GM21528 (cell line): ENCODE measurements around the gene ATG16L1.

Source experiments
- ATAC-seq: cut with Tn5 transposase; IDR thresholded peaks from one replicate; pipeline ENCODE4 v1.9.1; 2021; ENCODE audit warnings: mild to moderate bottlenecking, moderate library complexity; ENCODE audit not compliant: unreplicated experiment, low FRiP score

Gene ATG16L1

DNA sequence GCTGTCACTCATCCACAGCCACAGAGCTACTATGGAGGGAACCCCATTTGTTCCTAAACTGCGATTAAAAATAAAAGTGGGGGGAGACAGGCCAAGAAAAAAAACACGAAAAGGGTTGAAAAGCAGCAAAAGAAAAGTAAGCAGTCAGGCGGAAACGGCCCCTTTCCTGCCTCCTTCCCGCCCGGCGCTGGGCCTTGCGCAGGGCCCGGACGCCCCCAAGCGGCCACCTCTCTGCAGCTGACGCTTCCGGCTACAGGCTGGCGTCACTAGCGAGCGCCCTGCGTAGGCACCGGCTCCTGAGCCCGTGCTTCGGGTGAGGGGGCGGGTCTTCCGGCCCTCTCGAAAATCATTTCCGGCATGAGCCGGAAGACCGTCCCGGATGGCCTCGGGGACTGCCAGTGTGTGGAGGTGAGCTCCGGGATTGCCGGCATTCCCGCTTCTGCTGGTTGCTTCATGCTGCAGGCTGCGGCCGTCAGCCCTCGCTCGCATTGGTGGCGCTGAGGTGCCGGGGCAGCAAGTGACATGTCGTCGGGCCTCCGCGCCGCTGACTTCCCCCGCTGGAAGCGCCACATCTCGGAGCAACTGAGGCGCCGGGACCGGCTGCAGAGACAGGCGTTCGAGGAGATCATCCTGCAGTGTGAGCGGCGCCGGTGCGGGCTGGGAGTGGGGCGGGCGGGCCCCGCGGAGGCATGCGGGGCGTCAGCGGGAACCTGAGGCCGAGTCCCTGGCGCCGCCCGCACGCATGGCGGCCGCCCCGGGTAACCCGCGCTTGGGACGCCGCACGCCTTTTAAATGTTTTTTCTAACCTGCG, at the start of gene ATG16L1:
TSS of gene ATG16L1 (plus strand) at position 368 of the 811 bp plus-strand sequence. CDS start at position 523, 155 bp downstream.
- peak; percentile 94 for ATAC-seq

DNA sequence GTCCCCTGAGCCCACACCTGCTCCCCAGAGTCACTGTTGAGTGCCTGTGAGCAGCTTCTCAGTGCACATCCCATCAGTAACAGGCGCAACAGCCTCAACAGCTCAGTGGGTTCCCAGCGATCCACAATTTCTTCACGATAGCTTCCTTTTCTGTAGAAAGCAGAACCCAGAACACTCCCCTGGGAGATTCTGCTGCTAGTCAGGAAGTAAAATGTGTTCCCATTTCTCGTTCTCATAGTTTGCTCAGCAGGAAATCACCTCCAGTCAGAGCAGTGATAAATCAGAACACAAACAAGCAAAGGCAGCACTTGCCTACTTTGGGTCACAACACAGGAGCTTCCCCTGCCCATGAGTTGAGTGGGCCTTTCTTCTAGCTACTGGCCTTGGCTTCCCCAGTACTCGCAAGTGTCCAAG, 48.9 kb upstream of the ATG16L1 start:
- ATAC-seq = no peak

DNA sequence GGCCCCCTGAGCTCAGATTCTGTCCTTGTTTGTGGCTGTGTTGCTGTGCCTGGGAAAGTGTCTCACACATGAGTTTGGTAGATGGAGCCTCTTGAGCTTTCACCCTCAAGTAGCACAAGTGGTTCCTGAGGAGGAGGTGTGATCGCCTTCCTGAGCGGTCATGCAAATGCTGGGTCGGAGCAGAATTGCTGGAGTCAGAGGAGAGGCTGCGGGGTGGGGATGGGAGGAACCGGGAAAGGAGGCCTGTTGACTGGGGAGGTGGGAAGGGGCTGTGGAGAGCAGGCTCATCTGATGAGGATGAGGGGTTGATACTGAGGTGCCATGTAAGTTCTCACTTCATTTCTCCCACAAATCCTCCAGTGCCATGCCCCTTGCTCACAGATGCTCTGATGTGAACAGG, 48.4 kb upstream of the ATG16L1 start:
- no peak for ATAC-seq

DNA sequence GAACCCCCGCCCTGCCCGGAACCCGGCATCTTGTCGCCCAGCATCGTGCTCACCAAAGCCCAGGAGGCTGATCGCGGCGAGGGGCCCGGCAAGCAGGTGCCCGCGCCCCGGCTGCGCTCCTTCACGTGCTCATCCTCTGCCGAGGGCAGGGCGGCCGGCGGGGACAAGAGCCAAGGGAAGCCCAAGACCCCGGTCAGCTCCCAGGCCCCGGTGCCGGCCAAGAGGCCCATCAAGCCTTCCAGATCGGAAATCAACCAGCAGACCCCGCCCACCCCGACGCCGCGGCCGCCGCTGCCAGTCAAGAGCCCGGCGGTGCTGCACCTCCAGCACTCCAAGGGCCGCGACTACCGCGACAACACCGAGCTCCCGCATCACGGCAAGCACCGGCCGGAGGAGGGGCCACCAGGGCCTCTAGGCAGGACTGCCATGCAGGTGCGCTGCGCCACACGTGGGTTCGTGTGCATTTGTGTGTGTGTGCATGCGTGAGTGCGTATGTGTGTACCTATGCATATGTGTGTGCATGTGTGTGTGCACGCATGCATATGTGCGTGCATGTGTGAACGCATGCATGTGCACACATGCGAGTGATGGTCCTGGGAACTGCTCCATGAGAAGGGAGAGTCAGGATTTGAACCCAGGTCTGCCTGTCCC, 47.1 kb upstream of the ATG16L1 start:
- no peak for ATAC-seq

DNA sequence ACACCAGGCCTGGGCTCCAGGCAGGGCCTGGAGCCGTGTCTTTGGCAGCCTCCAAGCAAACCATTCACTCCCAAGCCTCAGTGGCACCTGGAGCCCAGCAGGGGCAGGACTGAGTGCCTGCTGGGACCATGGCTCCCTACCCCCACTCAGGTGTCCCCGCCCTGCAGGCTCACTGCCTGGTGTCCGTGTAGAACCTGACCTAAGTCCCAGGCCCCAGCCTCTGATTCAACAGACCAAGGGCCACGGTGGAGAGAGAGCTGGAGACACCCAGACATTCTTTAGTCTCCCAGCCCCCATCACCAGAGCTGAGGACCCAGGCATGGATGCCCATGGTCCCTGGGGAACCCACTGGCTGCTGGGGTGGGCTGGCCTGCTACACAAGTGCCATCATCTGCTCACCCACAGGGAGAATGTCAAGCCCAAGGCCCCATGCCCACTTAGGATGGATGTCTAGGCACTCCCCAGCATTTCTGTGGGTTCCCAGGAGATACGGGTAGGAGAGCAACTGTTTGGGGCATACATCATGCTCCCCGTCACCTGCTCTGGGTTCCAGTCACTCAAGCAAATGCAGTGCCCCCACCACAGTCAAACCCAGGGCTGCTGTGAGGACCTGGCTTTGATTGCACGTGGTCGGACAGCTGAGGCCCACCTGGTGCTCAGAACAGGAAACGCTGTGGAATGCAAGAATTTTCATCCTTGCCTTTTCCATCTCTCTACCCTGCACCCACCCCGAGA, 42.9 kb upstream of the ATG16L1 start:
- ATAC-seq = no peak

DNA sequence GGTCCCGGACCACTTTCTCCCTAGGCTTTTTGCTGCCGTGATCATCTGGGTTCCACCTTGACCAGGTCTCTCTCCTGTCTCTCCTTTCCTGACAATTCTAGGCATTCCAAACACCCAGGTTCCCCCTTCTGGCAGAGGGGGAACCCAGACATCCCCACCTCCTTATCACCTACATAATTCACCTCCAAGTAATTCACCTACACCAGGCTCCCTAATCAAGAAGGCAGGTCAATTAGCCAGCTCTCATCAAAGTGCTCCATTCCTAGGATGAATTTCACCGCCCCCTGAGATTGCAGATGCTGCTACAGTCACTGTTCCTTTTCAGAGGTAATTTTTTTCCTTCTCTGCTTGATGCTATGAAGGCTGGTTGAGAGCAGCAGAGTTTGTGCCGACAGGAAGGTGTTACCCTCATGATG, 42.3 kb upstream of the ATG16L1 start:
- ATAC-seq = no peak

DNA sequence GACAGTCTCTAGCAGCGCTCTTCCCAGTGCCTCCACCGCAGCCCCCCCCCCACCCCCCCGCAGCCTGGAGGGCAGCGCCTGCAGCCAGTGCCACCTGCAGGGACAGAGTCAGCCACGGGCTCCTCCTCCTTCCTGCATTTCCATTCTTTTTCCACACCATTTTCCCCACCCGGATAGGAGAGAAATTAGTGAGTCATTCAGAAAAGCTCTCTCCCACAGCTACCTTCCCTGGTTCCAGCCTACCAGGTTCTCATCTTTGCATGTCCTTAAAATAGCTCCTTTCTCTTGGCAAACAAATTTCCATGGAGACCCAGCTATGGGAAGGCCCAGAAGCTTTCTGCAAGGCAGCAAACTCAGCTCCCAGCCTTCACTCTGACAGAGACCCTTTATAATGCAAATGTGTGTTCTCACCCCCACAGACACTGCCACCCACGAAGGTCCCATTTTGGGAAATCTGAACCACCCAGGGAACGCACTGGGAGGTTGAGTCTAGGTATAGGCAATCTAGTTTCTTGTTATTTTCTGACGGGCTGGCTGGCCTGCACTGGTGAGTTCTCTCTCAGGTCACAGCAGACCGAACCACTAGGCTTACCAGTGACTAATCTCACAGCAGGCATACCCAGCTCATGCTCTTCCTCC, 41.8 kb upstream of the ATG16L1 start:
- no peak for ATAC-seq

DNA sequence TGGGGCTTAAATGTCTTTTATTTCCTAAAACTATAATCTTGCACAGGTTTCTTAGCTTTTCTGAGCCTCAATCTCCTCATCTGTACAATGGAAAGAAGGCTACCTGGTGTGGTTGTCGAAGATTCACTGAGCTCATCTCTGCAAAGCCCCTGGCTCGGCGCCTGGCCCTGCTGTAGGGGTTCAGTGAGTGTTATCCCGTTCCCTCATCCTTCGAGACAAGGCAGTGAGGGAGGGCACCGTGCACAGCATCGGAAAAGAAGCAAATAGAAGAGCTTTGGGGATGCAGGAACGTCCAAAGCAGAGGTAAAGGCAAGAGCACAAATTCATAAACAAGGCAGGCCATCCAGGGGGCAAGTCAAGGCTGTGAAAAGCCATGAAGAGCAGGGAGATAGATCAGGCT, 41.2 kb upstream of the ATG16L1 start:
- ATAC-seq = no peak

DNA sequence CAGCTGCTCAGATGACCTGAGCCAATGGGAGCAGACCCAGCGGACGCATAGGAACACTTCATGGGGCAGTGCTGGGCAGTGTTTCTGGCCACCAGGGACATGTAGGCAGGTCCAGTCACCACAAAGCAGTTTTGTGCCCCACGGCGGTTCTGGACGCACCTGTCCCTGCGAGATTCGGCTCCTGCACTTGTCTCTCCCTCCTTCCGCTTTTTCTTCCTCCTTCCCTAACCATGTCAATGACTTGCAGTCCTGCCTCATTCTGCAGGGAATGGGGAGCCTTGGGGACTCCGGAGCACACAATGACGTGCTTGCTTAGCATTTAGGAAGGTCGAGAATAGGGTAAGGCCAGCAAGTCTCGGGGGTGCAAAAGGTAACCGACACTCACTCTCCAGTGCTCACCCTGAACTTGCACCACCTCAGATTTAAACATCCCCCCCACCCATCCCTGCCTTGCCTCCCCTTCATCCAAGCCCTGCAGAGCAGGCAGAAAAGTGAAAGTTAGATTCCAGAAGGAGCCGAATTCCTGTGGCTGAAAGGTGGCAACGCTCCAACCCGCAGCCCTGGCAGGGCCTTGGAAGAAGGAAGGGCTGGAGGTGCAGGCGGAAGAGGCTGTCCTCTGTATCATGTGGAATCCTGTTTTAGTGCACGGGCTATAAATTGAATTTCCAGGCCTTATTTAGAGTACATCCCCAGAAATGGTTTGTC, 40.5 kb upstream of the ATG16L1 start:
- ATAC-seq = no peak

DNA sequence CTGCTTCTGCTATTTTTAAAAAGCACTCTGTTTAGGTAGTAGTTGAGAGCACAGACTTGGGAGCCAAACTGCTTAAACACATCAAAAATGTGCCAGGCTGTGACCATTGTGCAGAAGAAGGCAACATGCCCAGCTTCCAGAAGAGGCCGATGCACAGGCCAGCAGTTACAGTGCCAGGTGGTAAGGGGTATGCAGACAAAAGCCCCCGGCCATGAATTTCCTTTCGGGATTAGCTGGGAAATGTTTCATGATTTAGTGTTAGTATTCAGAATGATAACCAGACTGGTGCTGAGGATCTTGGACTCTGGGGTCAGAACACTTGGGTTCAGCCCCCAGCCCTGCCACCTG, 40.0 kb upstream of the ATG16L1 start:
- no peak for ATAC-seq

DNA sequence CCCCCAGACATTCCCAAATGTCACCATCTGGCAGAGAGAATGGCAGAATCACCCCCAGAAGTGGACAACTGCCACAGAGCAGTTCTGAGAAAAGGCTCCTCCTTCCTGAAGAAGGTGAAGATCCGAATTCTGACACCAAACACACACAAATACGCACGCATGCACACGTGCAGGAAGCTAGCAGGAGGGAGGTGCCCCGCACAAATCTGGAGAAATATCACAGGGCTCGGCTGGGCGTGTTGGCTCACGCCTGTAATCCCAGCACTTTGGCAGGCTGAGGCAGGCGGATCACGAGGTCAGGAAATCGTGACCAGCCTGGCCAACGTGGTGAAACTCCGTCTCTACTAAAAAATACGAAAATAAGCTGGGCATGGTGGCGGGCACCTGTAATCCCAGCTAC, 38.5 kb upstream of the ATG16L1 start:
- no peak for ATAC-seq

DNA sequence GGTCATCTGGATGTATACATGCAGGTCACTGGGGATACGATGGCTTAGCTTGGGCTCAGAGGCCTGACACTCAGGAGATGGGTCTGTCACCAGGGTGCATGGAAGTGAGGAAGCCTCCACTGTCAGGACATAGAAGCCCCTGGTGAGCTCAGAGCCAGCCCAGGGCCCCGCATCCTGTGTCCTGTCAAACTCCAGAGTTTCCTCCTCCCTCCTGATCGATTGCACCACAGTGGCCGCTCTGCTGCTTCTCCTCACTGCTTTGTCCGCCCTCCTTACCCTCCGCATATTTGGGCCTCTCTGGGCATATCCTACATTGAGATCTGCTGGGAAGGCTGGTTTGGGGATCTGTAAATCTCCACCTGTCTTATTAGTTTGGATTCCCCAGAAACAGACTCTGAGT, 37.5 kb upstream of the ATG16L1 start:
- no peak for ATAC-seq

DNA sequence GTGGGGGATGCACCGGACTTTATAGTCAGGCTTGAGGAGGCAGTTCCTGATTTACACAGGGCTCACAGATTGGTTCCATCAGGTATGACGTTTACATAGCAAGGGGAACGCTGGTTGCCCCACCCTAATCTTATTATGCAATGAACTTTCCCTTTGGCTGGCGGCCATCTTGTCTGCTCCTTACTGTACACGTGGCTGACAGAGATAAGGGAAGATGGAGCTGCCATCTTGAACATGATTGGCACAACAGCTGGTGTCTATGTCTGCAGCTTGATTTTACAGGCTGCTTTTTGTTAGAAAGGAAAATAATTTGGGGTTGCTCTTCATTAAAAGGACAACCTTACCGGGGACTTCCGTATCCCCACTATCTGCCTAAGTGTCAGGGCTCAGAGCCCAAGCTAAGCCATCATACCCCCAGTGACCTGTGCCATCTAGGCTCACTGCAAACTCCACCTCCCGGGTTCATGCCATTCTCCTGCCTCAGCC, 33.5 kb upstream of the ATG16L1 start:
- no peak for ATAC-seq

DNA sequence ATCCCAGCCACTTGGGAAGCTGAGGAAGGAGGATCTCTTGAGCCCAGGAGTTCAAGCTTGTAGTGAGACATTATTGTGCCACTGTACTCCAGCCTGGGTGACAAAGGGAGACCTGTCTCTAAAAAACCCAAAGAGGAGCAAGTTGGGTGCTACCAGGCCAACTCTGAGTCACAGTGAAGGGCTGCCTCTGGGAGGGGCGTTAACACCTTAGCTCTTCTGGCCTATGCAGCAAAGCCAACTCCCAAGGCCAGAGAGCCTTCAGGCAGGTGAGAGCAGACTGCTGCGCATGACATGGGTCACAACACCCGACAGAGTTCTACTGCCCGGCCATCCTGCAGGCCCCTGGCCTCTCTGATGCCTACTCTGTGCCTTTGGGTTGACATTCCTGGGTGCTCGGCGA, 32.6 kb upstream of the ATG16L1 start:
- ATAC-seq = no peak

DNA sequence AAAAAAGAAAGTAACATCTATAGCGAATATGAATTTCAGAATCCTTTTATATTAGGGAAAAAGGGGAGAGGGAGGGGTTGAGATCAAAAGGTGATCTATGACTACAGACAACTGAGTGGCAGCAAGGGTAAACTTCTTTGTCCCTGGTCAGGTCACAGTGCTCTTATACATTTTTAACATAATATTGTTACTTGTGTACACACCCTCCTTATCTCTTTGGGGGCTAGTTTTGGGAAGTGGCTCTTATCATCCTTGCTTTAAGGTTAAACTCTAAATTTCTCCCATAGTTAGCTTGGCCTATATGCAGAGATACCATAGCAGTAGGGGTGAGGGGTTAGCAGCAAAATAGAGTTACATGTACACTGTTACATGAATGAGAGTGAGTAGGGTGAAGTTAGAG, 31.6 kb upstream of the ATG16L1 start:
- ATAC-seq = no peak

DNA sequence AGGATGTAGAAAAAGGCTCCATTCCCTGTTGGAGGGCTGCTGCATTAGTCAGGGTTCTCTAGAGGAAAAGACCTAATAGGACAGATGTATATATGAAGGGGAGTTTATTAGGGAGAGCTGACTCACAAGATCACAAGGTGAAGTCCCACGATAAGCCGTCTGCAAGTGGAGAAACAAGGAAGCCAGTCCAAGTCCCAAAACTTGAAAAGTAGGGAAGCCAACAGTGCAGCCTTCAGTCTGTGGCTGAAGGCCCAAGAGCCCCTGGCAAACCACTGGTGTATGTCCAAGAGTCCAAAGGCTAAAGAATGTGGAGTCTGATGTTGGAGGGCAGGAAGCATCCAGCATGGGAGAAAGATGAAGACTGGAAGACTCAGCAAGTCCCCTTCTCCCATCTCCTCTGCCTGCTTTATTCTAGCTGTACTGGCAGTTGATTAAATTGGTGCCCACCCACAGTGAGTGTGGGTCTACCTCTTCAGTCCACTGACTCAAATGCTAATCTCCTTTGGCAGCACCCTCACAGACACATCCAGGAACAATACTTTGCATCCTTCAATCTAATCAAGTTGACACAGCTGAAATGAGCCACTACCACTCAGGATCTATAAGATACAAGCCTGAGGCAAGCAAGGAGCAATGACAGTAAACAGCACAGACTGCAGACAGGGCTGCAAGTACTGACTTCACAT, 30.0 kb upstream of the ATG16L1 start:
- ATAC-seq = no peak

DNA sequence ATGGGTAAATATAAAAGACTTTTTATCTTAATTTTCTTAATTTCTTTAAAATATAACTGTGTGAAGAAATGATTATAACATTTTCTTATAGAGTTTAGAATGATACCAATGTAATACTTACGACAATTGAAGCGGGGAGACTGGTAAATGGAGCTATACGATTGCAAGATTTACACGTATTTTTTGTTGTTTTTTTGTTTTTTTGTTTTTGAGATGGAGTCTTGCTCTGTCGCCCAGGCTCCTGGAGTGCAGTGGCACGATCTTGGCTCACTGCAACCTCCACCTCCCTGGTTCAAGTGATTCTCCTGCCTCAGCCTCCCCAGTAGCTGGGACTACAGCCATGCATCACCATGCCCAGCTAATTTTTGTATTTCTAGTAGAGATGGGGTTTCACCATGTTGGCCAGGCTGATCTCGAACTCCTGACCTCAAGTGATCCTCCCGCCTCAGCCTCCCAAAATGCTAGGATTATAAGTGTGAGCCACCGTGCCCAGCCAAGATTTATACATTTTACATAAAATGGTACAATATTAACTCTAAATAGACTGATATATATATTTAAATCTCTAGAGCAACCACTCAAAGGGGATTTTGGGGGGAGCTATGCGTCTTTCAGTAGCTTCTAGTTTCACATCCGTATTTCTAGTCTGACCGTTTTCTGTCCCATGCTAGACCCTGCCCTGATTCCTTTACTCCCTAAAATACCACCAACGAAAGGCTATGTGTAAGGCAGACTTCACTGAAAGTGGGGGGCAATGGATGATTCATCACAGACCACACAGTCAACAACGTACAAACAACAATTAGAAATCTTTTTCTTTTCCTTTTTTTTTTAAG, 28.2 kb upstream of the ATG16L1 start:
- ATAC-seq = no peak

DNA sequence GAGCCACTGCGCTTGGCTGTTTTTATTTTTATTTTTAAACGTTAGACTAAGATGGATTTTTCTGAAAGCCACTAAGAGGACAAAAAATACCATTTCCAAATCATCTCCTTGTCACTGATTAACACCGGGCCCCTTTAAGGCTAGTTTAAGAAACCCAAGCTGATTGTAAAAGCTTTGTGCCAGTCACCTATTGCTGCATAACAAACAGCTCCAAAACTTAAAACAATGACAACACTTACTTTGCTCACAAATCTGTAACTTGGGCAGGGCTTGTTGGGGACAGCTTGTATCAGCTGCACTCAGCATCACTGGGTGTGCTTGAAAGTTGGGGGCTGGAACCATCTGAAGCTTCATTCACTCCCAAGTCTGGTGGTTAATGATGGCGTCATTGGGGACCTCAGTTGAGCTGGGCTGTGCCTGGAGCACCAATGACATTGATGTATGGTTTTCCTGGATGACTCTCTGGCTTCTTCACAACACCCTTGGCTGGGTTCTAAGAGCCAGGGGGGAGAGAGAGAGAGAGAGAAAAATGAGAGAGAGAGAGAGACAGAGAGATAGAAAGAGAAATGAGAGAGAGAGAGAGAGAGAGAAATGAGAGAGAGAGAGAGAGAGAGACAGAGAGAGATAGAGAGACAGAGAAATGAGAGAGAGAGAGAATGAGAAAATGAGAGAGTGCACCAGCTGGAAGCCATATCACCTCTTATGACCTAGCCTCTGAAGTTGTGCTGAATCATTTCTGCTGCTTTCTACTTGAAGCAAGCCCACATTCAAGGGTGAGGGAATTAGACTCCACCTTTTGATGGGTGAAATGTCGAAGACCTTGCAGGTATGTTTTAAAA, 26.0 kb upstream of the ATG16L1 start:
- ATAC-seq = no peak
